Astrocyte of the cerebellum (primary cell): ENCODE data around the gene PGAP3.

Source experiments
- DNase-seq: peaks from one replicate; pipeline ENCODE4 v3.0.0-alpha.2; 2011; ENCODE audit warnings: low read depth
- H3K4me3 ChIP-seq: 2 replicates; pipeline ENCODE4 v1.5.1; 2011; ENCODE audit warnings: mild to moderate bottlenecking, low read depth, low read length, moderate library complexity
- CTCF ChIP-seq: IDR thresholded peaks from 2 replicates; pipeline ENCODE4 v1.5.1; 2012; ENCODE audit warnings: low read length, low read depth, moderate library complexity, mild to moderate bottlenecking; ENCODE audit errors: missing control alignments
- in situ Hi-C: cut with HindIII; loops from 2 replicates; pipeline ENCODE4 v1.10.0; 2017; ENCODE audit warnings: low sequenced_read_pairs

PGAP3 gene

GRCh38 chr17:39677072-39677471, 10.8 kb downstream of the PGAP3 start:
- in situ Hi-C loops = loop anchor here (5.0 kb wide), 2 partner anchors 40 to 65 kb away; no protein-coding TSS in a partner anchor
- H3K4me3 ChIP-seq = no peak overlapping the region
- no peak for DNase-seq
- TF ChIP-seq CTCF = no peak

- no peak for TF ChIP-seq CTCF
- in situ Hi-C loops = loop anchor here (5.0 kb wide), 2 partner anchors 41 to 66 kb away; no protein-coding TSS in a partner anchor
- DNase-seq = no peak
- no peak overlapping the region for H3K4me3 ChIP-seq
These were observed 11.5 kb downstream of the PGAP3 start for GRCh38 chr17:39676198-39676819.

GRCh38 chr17:39675390-39676082, 12.3 kb downstream of the PGAP3 start:
- no peak for DNase-seq
- in situ Hi-C loops = loop anchor here (5.0 kb wide), 2 partner anchors 42 to 67 kb away; no protein-coding TSS in a partner anchor
- H3K4me3 ChIP-seq = no peak overlapping the region
- TF ChIP-seq CTCF = no peak

- DNase-seq = no peak
- TF ChIP-seq CTCF = no peak
- in situ Hi-C loops = loop anchor here (5.0 kb wide), 2 partner anchors 42 to 67 kb away; no protein-coding TSS in a partner anchor
- no peak overlapping the region for H3K4me3 ChIP-seq
These were observed 13.0 kb downstream of the PGAP3 start for GRCh38 chr17:39674702-39675389.

- no peak for TF ChIP-seq CTCF
These were observed 13.7 kb downstream of the PGAP3 start for GRCh38 chr17:39674179-39674578.

GRCh38 chr17:39673335-39674081, 14.3 kb downstream of the PGAP3 start:
- no peak for TF ChIP-seq CTCF
- DNase-seq = no peak
- no peak overlapping the region for H3K4me3 ChIP-seq
- in situ Hi-C loops = no loop called here

More at GRCh38 chr17:39674179-39674578, 13.7 kb downstream of the PGAP3 start:
- DNase-seq = no peak
- no peak overlapping the region for H3K4me3 ChIP-seq
- in situ Hi-C loops = no loop called here
